Measurements from ENCODE around the gene ZNF407.

DNA sequence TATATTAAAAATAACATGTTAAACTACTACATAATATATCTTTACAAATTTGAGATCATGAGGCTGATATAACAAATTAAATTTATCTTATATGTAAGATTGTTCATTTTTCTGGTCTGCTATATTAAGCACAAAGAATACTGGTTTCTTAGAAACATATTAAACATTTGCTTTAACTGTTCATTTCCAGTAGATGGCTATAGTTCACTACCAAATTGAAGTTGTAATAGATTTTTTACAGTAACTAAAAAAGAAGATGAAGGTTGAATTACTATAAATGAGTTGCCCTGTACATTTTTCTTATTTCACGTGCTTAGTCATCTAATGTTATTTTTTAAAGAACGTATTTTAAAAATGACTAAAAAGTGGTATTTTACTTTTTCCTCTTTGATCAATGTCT is 57.0 kb downstream of the ZNF407 start:
- TF ChIP-seq, protein P1, sequence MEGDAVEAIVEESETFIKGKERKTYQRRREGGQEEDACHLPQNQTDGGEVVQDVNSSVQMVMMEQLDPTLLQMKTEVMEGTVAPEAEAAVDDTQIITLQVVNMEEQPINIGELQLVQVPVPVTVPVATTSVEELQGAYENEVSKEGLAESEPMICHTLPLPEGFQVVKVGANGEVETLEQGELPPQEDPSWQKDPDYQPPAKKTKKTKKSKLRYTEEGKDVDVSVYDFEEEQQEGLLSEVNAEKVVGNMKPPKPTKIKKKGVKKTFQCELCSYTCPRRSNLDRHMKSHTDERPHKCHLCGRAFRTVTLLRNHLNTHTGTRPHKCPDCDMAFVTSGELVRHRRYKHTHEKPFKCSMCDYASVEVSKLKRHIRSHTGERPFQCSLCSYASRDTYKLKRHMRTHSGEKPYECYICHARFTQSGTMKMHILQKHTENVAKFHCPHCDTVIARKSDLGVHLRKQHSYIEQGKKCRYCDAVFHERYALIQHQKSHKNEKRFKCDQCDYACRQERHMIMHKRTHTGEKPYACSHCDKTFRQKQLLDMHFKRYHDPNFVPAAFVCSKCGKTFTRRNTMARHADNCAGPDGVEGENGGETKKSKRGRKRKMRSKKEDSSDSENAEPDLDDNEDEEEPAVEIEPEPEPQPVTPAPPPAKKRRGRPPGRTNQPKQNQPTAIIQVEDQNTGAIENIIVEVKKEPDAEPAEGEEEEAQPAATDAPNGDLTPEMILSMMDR (conservative IDR thresholded peaks at IDR 0.05; ENCODE audit: low read depth in 2 of 2) = no peak; a peak in 1 of 4 replicates
- no peak for TF ChIP-seq JUNB (IDR thresholded peaks at IDR 0.05; ENCODE audit: unreplicated experiment)
- no peak for TF ChIP-seq POLR2AphosphoS5 (IDR thresholded peaks at IDR 0.05; ENCODE audit: low read depth)
- TF ChIP-seq EZH2phosphoT487 (IDR thresholded peaks at IDR 0.05; ENCODE audit: unreplicated experiment) = no peak
- TF ChIP-seq EZH2 (IDR thresholded peaks at IDR 0.05; ENCODE audit: low read depth, unreplicated experiment) = no peak
- TF ChIP-seq ZNF331 (CRISPR knock-in tag; IDR thresholded peaks at IDR 0.05; ENCODE audit: low read depth) = no peak
- TF ChIP-seq, protein P2, sequence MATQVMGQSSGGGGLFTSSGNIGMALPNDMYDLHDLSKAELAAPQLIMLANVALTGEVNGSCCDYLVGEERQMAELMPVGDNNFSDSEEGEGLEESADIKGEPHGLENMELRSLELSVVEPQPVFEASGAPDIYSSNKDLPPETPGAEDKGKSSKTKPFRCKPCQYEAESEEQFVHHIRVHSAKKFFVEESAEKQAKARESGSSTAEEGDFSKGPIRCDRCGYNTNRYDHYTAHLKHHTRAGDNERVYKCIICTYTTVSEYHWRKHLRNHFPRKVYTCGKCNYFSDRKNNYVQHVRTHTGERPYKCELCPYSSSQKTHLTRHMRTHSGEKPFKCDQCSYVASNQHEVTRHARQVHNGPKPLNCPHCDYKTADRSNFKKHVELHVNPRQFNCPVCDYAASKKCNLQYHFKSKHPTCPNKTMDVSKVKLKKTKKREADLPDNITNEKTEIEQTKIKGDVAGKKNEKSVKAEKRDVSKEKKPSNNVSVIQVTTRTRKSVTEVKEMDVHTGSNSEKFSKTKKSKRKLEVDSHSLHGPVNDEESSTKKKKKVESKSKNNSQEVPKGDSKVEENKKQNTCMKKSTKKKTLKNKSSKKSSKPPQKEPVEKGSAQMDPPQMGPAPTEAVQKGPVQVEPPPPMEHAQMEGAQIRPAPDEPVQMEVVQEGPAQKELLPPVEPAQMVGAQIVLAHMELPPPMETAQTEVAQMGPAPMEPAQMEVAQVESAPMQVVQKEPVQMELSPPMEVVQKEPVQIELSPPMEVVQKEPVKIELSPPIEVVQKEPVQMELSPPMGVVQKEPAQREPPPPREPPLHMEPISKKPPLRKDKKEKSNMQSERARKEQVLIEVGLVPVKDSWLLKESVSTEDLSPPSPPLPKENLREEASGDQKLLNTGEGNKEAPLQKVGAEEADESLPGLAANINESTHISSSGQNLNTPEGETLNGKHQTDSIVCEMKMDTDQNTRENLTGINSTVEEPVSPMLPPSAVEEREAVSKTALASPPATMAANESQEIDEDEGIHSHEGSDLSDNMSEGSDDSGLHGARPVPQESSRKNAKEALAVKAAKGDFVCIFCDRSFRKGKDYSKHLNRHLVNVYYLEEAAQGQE (IDR thresholded peaks at IDR 0.05; ENCODE audit: unreplicated experiment) = no peak
- TF ChIP-seq CREB1 (CRISPR knock-in tag; IDR thresholded peaks at IDR 0.05; ENCODE audit: low read depth) = no peak
- TF ChIP-seq ZNF114 (CRISPR knock-in tag; IDR thresholded peaks at IDR 0.05) = no peak
- TF ChIP-seq NANOG (IDR thresholded peaks at IDR 0.05; ENCODE audit: borderline replicate concordance) = no peak
- TF ChIP-seq, protein P3, sequence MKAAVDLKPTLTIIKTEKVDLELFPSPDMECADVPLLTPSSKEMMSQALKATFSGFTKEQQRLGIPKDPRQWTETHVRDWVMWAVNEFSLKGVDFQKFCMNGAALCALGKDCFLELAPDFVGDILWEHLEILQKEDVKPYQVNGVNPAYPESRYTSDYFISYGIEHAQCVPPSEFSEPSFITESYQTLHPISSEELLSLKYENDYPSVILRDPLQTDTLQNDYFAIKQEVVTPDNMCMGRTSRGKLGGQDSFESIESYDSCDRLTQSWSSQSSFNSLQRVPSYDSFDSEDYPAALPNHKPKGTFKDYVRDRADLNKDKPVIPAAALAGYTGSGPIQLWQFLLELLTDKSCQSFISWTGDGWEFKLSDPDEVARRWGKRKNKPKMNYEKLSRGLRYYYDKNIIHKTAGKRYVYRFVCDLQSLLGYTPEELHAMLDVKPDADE (IDR thresholded peaks at IDR 0.05) = no peak
- TF ChIP-seq STAT1 (IDR thresholded peaks at IDR 0.05; ENCODE audit: unreplicated experiment) = no peak
